HEK293 (cell line): ENCODE measurements around the gene ZFPL1.

Source experiments
- HIC1 ChIP-seq: fragments of 450-650 bp; formaldehyde crosslinking; IDR thresholded peaks from 2 replicates; pipeline ENCODE4 v1.5.1; 2016; ENCODE audit warnings: missing biosample characterization, missing genetic modification characterization
- HOXA7 ChIP-seq: sonication (generic); formaldehyde crosslinking; IDR thresholded peaks from 2 replicates; pipeline ENCODE4 v1.8.1; 2022; ENCODE audit warnings: missing genetic modification reagents, borderline replicate concordance
- KLF17 ChIP-seq: fragments of 450-650 bp; formaldehyde crosslinking; IDR thresholded peaks from 2 replicates; pipeline ENCODE4 v1.5.1; 2016; ENCODE audit warnings: missing biosample characterization, missing genetic modification characterization
- KLF9 ChIP-seq: fragments of 450-650 bp; formaldehyde crosslinking; IDR thresholded peaks from 2 replicates; pipeline ENCODE4 v1.5.1; 2016; ENCODE audit warnings: missing biosample characterization, missing genetic modification characterization, low read depth
- RBAK ChIP-seq: fragments of 450-650 bp; formaldehyde crosslinking; IDR thresholded peaks from 2 replicates; pipeline ENCODE4 v1.5.1; 2016; ENCODE audit warnings: missing biosample characterization, missing genetic modification characterization
- TRIM28 ChIP-seq: IDR thresholded peaks from 2 replicates; pipeline ENCODE4 v1.6.1; 2011; ENCODE audit warnings: low read length, control low read depth, borderline replicate concordance
- ZBTB49 ChIP-seq: fragments of 450-650 bp; formaldehyde crosslinking; IDR thresholded peaks from 2 replicates; pipeline ENCODE4 v1.5.1; 2016; ENCODE audit warnings: missing biosample characterization, missing genetic modification characterization, low read depth
- ZBTB8A ChIP-seq: fragments of 450-650 bp; formaldehyde crosslinking; IDR thresholded peaks from 2 replicates; pipeline ENCODE4 v1.5.1; 2016; ENCODE audit warnings: missing biosample characterization, missing genetic modification characterization
- ZNF148 ChIP-seq: fragments of 450-650 bp; formaldehyde crosslinking; IDR thresholded peaks from 2 replicates; pipeline ENCODE4 v1.5.0; 2017; ENCODE audit warnings: missing biosample characterization, missing genetic modification characterization, borderline replicate concordance
- ZNF157 ChIP-seq: fragments of 450-650 bp; formaldehyde crosslinking; IDR thresholded peaks from 2 replicates; pipeline ENCODE4 v1.5.1; 2016; ENCODE audit warnings: missing biosample characterization, missing genetic modification characterization
- ZNF292 ChIP-seq: fragments of 450-650 bp; formaldehyde crosslinking; IDR thresholded peaks from 2 replicates; pipeline ENCODE4 v1.5.1; 2016; ENCODE audit warnings: low read depth, missing biosample characterization, missing genetic modification characterization, borderline replicate concordance
- ZNF423 ChIP-seq: fragments of 450-650 bp; formaldehyde crosslinking; IDR thresholded peaks from 2 replicates; pipeline ENCODE4 v1.5.1; 2016; ENCODE audit warnings: missing biosample characterization, missing genetic modification characterization
- ZNF488 ChIP-seq: fragments of 450-650 bp; formaldehyde crosslinking; IDR thresholded peaks from 2 replicates; pipeline ENCODE4 v1.5.1; 2016; ENCODE audit warnings: missing biosample characterization, missing genetic modification characterization
- ZNF510 ChIP-seq: fragments of 450-650 bp; formaldehyde crosslinking; IDR thresholded peaks from 2 replicates; pipeline ENCODE4 v1.5.1; 2018; ENCODE audit warnings: mild to moderate bottlenecking, missing genetic modification characterization, missing biosample characterization; ENCODE audit not compliant: insufficient replicate concordance
- ZNF585B ChIP-seq: fragments of 450-650 bp; formaldehyde crosslinking; IDR thresholded peaks from 2 replicates; pipeline ENCODE4 v1.5.1; 2016; ENCODE audit warnings: missing biosample characterization, missing genetic modification characterization
- ZNF664 ChIP-seq: fragments of 450-650 bp; formaldehyde crosslinking; IDR thresholded peaks from 2 replicates; pipeline ENCODE4 v1.5.1; 2016; ENCODE audit warnings: missing biosample characterization, missing genetic modification characterization
- ZNF704 ChIP-seq: fragments of 450-650 bp; formaldehyde crosslinking; IDR thresholded peaks from 2 replicates; pipeline ENCODE4 v1.5.1; 2016; ENCODE audit warnings: missing biosample characterization, missing genetic modification characterization
- ZNF843 ChIP-seq: fragments of 450-650 bp; formaldehyde crosslinking; IDR thresholded peaks from 2 replicates; pipeline ENCODE4 v1.5.1; 2016; ENCODE audit warnings: missing biosample characterization, missing genetic modification characterization
- ZSCAN16 ChIP-seq: fragments of 450-650 bp; formaldehyde crosslinking; IDR thresholded peaks from 2 replicates; pipeline ENCODE4 v1.5.1; 2016; ENCODE audit warnings: missing biosample characterization, missing genetic modification characterization
- TF ChIP-seq, protein P1 (sequence below): fragments of 450-650 bp; IDR thresholded peaks from 2 replicates; pipeline ENCODE4 v1.5.1; 2018; ENCODE audit warnings: missing biosample characterization, missing genetic modification characterization
- TF ChIP-seq, protein P2 (sequence below): fragments of 450-650 bp; formaldehyde crosslinking; IDR thresholded peaks from 2 replicates; pipeline ENCODE4 v1.5.1; 2016; ENCODE audit warnings: missing biosample characterization, missing genetic modification characterization
- TF ChIP-seq, protein P3 (sequence below): fragments of 450-650 bp; formaldehyde crosslinking; IDR thresholded peaks from 2 replicates; pipeline ENCODE4 v1.5.1; 2016; ENCODE audit warnings: missing biosample characterization, missing genetic modification characterization

The ZFPL1 gene

DNA sequence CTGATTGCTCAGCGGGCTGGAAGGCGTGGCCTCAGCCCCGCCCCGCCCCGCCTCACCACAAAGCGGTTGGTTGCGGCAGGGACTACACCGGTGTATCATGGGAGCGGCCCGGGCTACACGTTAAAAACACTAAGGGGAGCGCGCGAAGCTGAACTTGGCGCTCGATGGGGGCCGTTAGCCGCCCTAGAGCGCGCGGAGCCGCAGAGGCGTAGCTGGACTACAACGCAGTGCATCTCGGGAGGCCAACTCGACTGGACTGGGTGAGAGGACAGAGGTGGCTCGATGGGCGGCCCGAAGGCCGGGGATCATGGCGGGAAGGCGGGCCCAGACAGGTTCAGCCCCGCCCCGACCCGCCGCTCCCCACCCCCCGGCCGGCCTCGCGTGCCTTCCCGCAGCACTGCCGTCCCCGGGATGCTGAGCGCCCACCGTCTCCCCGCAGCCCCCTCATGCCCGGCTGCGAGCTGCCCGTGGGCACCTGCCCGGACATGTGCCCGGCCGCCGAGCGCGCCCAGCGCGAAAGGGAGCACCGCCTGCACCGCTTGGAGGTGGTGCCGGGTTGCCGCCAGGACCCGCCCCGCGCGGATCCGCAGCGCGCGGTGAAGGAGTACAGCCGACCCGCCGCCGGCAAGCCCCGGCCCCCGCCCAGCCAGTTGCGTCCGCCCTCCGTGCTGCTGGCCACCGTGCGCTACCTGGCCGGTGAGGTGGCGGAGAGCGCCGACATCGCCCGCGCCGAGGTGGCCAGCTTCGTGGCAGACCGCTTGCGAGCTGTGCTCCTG is 43.0 kb upstream of the ZFPL1 start, which contains the start of gene SAC3D1 (continued):
- TF ChIP-seq ZNF510 (tag by site-specific recombination): no peak
- no peak for TF ChIP-seq ZBTB49
- TF ChIP-seq ZNF704 (tag by site-specific recombination): no peak
- no peak for TF ChIP-seq HIC1
- no peak for TF ChIP-seq ZNF148 (tag by site-specific recombination)
- TF ChIP-seq ZNF488 (tag by site-specific recombination): no peak
- no peak for TF ChIP-seq HOXA7
- TF ChIP-seq, protein P1, sequence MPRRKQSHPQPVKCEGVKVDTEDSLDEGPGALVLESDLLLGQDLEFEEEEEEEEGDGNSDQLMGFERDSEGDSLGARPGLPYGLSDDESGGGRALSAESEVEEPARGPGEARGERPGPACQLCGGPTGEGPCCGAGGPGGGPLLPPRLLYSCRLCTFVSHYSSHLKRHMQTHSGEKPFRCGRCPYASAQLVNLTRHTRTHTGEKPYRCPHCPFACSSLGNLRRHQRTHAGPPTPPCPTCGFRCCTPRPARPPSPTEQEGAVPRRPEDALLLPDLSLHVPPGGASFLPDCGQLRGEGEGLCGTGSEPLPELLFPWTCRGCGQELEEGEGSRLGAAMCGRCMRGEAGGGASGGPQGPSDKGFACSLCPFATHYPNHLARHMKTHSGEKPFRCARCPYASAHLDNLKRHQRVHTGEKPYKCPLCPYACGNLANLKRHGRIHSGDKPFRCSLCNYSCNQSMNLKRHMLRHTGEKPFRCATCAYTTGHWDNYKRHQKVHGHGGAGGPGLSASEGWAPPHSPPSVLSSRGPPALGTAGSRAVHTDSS (tag by site-specific recombination): no peak
- TF ChIP-seq, protein P2, sequence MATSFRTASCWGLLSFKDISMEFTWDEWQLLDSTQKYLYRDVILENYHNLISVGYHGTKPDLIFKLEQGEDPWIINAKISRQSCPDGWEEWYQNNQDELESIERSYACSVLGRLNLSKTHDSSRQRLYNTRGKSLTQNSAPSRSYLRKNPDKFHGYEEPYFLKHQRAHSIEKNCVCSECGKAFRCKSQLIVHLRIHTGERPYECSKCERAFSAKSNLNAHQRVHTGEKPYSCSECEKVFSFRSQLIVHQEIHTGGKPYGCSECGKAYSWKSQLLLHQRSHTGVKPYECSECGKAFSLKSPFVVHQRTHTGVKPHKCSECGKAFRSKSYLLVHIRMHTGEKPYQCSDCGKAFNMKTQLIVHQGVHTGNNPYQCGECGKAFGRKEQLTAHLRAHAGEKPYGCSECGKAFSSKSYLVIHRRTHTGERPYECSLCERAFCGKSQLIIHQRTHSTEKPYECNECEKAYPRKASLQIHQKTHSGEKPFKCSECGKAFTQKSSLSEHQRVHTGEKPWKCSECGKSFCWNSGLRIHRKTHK (tag by site-specific recombination): no peak
- TF ChIP-seq RBAK (tag by site-specific recombination): no peak
- TF ChIP-seq ZNF664 (tag by site-specific recombination): no peak
- TF ChIP-seq, protein P3, sequence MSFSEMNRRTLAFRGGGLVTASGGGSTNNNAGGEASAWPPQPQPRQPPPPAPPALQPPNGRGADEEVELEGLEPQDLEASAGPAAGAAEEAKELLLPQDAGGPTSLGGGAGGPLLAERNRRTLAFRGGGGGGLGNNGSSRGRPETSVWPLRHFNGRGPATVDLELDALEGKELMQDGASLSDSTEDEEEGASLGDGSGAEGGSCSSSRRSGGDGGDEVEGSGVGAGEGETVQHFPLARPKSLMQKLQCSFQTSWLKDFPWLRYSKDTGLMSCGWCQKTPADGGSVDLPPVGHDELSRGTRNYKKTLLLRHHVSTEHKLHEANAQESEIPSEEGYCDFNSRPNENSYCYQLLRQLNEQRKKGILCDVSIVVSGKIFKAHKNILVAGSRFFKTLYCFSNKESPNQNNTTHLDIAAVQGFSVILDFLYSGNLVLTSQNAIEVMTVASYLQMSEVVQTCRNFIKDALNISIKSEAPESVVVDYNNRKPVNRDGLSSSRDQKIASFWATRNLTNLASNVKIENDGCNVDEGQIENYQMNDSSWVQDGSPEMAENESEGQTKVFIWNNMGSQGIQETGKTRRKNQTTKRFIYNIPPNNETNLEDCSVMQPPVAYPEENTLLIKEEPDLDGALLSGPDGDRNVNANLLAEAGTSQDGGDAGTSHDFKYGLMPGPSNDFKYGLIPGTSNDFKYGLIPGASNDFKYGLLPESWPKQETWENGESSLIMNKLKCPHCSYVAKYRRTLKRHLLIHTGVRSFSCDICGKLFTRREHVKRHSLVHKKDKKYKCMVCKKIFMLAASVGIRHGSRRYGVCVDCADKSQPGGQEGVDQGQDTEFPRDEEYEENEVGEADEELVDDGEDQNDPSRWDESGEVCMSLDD (tag by site-specific recombination): no peak
- TF ChIP-seq ZSCAN16 (tag by site-specific recombination): no peak
- peak; percentile 88 for TF ChIP-seq ZBTB8A
- TF ChIP-seq ZNF843 (tag by site-specific recombination): no peak
- TF ChIP-seq ZNF585B (tag by site-specific recombination): no peak
- TF ChIP-seq TRIM28: no peak
- TF ChIP-seq ZNF423 (tag by site-specific recombination): no peak
- TF ChIP-seq KLF9 (tag by site-specific recombination): peak; percentile 76
- no peak for TF ChIP-seq ZNF292 (tag by site-specific recombination)
- no peak; the same call in 1 of the 2 replicates for TF ChIP-seq KLF17 (tag by site-specific recombination)
- no peak for TF ChIP-seq ZNF157 (tag by site-specific recombination)
